ENCODE results near the gene SULT1C3. TPM values are rescaled to one million over a fixed set of nuclear protein-coding genes. Genes with fewer than 3 reads are reported as not detected.

The SULT1C3 gene
- total RNA-seq, 1 donor from 2014 or later = not detected

- Mint-ChIP-seq H3K4me1 (ENCODE audit: unreplicated experiment) (no peaks in the 10 kb centered on the region), H3K27ac (ENCODE audit: unreplicated experiment) (no peak overlapping the region), H3K36me3 (ENCODE audit: unreplicated experiment) (no peaks in the 10 kb centered on the region), H3K9me3 (ENCODE audit: unreplicated experiment) (no peaks in the 10 kb centered on the region), H3K4me3 (ENCODE audit: unreplicated experiment) (no peak overlapping the region), H3K27me3 (ENCODE audit: unreplicated experiment) (peaks cover 63% of the 10 kb centered on the region)
- TF ChIP-seq CTCF (IDR thresholded peaks at IDR 0.05) = no peak
- no peak for DNase-seq (ENCODE audit: extremely low spot score, unreplicated experiment)
These were observed 66.1 kb downstream of the SULT1C3 start for GRCh38 chr2:108305901-108306300.

GRCh38 chr2:108309903-108310302 is 70.1 kb downstream of the SULT1C3 start:
- H3K27me3 Mint-ChIP-seq (ENCODE audit: unreplicated experiment) = peaks cover 33% of the 10 kb centered on the region
- H3K27ac Mint-ChIP-seq (ENCODE audit: unreplicated experiment) = no peak overlapping the region
- no peaks in the 10 kb centered on the region for H3K9me3 Mint-ChIP-seq (ENCODE audit: unreplicated experiment)
- no peak for DNase-seq (ENCODE audit: extremely low spot score, unreplicated experiment)
- H3K4me1 Mint-ChIP-seq (ENCODE audit: unreplicated experiment) = peaks cover under 1% of the 10 kb centered on the region
- no peak overlapping the region for H3K4me3 Mint-ChIP-seq (ENCODE audit: unreplicated experiment)
- TF ChIP-seq CTCF (IDR thresholded peaks at IDR 0.05) = no peak
- H3K36me3 Mint-ChIP-seq (ENCODE audit: unreplicated experiment) = no peaks in the 10 kb centered on the region

Other genes with a start within 250 kb of the SULT1C3 start
- gene SULT1C2, start 48.9 kb downstream of the SULT1C3 start, total RNA-seq = 1.9 and 2.2 TPM in 2 replicates
- gene SULT1C4, start 138.0 kb downstream of the SULT1C3 start, total RNA-seq = 6.0 and 7.0 TPM in 2 replicates
- 33.9 and 34.3 TPM in 2 replicates for gene GCC2, start 209.2 kb downstream of the SULT1C3 start, total RNA-seq

Measured in osteocyte (in vitro differentiated cells).